Measurements from ENCODE around the gene MRPS26. TPM values are rescaled to one million over a fixed set of nuclear protein-coding genes. Genes with fewer than 3 reads are reported as not detected.

Gene MRPS26
- total and polyA plus RNA-seq, 2 of the 13 experiments (the other 11 are each of a cell fraction or from before 2014, with no cell fraction given) = 89.8 to 187 TPM

DNA sequence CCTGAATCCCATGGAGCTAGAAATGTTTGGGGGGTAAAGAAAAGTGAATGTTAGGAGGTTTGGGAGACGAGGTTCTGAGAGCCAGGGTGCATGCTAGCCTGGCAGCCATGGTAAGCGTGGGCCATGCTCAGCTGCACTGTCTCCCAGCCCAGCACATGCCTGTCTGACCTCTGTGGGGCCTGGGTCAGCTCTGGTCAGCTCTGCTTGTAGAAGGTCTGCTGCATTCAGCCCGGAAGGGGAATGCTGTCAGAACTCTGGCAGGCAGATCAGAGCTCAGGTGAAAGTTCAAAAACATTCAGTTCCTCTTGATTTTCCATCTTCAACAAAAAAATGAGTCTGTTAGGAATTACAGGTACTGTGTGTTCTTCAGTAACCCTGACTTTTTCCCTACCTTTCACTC is 8.2 kb upstream of the MRPS26 start (continued):
- TF ChIP-seq, protein P1, sequence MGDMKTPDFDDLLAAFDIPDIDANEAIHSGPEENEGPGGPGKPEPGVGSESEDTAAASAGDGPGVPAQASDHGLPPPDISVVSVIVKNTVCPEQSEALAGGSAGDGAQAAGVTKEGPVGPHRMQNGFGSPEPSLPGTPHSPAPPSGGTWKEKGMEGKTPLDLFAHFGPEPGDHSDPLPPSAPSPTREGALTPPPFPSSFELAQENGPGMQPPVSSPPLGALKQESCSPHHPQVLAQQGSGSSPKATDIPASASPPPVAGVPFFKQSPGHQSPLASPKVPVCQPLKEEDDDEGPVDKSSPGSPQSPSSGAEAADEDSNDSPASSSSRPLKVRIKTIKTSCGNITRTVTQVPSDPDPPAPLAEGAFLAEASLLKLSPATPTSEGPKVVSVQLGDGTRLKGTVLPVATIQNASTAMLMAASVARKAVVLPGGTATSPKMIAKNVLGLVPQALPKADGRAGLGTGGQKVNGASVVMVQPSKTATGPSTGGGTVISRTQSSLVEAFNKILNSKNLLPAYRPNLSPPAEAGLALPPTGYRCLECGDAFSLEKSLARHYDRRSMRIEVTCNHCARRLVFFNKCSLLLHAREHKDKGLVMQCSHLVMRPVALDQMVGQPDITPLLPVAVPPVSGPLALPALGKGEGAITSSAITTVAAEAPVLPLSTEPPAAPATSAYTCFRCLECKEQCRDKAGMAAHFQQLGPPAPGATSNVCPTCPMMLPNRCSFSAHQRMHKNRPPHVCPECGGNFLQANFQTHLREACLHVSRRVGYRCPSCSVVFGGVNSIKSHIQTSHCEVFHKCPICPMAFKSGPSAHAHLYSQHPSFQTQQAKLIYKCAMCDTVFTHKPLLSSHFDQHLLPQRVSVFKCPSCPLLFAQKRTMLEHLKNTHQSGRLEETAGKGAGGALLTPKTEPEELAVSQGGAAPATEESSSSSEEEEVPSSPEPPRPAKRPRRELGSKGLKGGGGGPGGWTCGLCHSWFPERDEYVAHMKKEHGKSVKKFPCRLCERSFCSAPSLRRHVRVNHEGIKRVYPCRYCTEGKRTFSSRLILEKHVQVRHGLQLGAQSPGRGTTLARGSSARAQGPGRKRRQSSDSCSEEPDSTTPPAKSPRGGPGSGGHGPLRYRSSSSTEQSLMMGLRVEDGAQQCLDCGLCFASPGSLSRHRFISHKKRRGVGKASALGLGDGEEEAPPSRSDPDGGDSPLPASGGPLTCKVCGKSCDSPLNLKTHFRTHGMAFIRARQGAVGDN (CRISPR knock-in tag; IDR thresholded peaks at IDR 0.05) = peak; percentile 59
- TF ChIP-seq, protein P2, sequence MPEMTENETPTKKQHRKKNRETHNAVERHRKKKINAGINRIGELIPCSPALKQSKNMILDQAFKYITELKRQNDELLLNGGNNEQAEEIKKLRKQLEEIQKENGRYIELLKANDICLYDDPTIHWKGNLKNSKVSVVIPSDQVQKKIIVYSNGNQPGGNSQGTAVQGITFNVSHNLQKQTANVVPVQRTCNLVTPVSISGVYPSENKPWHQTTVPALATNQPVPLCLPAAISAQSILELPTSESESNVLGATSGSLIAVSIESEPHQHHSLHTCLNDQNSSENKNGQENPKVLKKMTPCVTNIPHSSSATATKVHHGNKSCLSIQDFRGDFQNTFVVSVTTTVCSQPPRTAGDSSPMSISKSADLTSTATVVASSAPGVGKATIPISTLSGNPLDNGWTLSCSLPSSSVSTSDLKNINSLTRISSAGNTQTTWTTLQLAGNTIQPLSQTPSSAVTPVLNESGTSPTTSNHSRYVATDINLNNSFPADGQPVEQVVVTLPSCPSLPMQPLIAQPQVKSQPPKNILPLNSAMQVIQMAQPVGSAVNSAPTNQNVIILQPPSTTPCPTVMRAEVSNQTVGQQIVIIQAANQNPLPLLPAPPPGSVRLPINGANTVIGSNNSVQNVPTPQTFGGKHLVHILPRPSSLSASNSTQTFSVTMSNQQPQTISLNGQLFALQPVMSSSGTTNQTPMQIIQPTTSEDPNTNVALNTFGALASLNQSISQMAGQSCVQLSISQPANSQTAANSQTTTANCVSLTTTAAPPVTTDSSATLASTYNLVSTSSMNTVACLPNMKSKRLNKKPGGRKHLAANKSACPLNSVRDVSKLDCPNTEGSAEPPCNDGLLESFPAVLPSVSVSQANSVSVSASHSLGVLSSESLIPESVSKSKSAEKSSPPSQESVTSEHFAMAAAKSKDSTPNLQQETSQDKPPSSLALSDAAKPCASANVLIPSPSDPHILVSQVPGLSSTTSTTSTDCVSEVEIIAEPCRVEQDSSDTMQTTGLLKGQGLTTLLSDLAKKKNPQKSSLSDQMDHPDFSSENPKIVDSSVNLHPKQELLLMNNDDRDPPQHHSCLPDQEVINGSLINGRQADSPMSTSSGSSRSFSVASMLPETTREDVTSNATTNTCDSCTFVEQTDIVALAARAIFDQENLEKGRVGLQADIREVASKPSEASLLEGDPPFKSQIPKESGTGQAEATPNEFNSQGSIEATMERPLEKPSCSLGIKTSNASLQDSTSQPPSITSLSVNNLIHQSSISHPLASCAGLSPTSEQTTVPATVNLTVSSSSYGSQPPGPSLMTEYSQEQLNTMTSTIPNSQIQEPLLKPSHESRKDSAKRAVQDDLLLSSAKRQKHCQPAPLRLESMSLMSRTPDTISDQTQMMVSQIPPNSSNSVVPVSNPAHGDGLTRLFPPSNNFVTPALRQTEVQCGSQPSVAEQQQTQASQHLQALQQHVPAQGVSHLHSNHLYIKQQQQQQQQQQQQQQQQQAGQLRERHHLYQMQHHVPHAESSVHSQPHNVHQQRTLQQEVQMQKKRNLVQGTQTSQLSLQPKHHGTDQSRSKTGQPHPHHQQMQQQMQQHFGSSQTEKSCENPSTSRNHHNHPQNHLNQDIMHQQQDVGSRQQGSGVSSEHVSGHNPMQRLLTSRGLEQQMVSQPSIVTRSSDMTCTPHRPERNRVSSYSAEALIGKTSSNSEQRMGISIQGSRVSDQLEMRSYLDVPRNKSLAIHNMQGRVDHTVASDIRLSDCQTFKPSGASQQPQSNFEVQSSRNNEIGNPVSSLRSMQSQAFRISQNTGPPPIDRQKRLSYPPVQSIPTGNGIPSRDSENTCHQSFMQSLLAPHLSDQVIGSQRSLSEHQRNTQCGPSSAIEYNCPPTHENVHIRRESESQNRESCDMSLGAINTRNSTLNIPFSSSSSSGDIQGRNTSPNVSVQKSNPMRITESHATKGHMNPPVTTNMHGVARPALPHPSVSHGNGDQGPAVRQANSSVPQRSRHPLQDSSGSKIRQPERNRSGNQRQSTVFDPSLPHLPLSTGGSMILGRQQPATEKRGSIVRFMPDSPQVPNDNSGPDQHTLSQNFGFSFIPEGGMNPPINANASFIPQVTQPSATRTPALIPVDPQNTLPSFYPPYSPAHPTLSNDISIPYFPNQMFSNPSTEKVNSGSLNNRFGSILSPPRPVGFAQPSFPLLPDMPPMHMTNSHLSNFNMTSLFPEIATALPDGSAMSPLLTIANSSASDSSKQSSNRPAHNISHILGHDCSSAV (CRISPR knock-in tag; IDR thresholded peaks at IDR 0.05; ENCODE audit: borderline replicate concordance) = no peak
- TF ChIP-seq SOX5 (CRISPR knock-in tag; IDR thresholded peaks at IDR 0.05; ENCODE audit: borderline replicate concordance) = no peak
- no peak for TF ChIP-seq TRIM24 (CRISPR knock-in tag; IDR thresholded peaks at IDR 0.05)
- no peak for TF ChIP-seq HOXD1 (CRISPR knock-in tag; IDR thresholded peaks at IDR 0.05)
- no peak for TF ChIP-seq PHF8 (CRISPR knock-in tag; IDR thresholded peaks at IDR 0.05)
